Glutamatergic neuron (in vitro differentiated cells): Measurements from ENCODE around the gene BAG3. TPM values are rescaled to one million over a fixed set of nuclear protein-coding genes. Genes with fewer than 3 reads are reported as not detected.

ENCODE experiments used
- DNase-seq: peaks from one replicate; pipeline ENCODE4 v3.0.0; 2022
- H3K27ac Mint-ChIP-seq: one replicate; pipeline ENCODE4 v1.8.0; 2020; ENCODE audit warnings: mild to moderate bottlenecking, mixed read lengths, inconsistent platforms; ENCODE audit not compliant: unreplicated experiment
- H3K27me3 Mint-ChIP-seq: one replicate; pipeline ENCODE4 v1.8.0; 2020; ENCODE audit warnings: mild to moderate bottlenecking, moderate library complexity, mixed read lengths, inconsistent platforms; ENCODE audit not compliant: unreplicated experiment
- H3K36me3 Mint-ChIP-seq: one replicate; pipeline ENCODE4 v1.8.0; 2020; ENCODE audit warnings: mild to moderate bottlenecking, mixed read lengths, inconsistent platforms; ENCODE audit not compliant: unreplicated experiment
- H3K4me1 Mint-ChIP-seq: one replicate; pipeline ENCODE4 v1.8.0; 2020; ENCODE audit warnings: mild to moderate bottlenecking, low read depth, mixed read lengths, inconsistent platforms; ENCODE audit not compliant: unreplicated experiment
- H3K4me3 Mint-ChIP-seq: one replicate; pipeline ENCODE4 v1.8.0; 2020; ENCODE audit warnings: mild to moderate bottlenecking, mixed read lengths, inconsistent platforms; ENCODE audit not compliant: unreplicated experiment
- H3K9me3 Mint-ChIP-seq: one replicate; pipeline ENCODE4 v1.8.0; 2020; ENCODE audit warnings: mild to moderate bottlenecking, moderate library complexity, mixed read lengths, inconsistent platforms; ENCODE audit not compliant: unreplicated experiment
- total RNA-seq: library from RNA; stranded (reverse); fragmentation: NEBNext Ultra II Directional; extraction: Animal tissue kit (Norgen Biotek cat#: 25700); gene quantifications from one replicate; pipeline ENCODE4 v1.2.1, GENCODE V29; 2021; ENCODE audit not compliant: unreplicated experiment
- TF ChIP-seq, protein P1 (sequence below): fragments of 200-600 bp; sonication (generic); IDR thresholded peaks from one replicate; pipeline ENCODE4 v1.5.0; 2021; ENCODE audit not compliant: partially characterized antibody, unreplicated experiment

Gene BAG3
- total RNA-seq, 1 donor from 2014 or later, result 15.7 TPM

DNA sequence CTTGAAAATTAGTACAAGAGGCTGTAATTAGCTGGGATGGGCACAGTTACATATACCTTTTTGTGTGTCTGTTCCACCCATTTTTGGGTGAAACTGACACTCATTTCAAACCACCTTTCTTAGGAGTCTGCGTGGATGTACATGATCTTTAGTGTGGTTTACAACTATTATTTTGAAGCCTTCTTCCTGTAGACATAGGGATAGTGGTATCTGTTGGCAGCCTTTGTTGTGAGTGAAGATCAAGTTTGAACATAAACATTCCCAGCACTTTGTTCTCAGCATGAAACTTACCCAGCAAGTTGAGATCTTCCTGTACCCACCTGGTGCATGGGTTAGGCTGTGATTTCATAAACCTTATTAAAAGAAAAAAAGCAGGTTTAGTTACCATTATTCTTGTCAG, 2.0 kb downstream of the BAG3 start:
- H3K4me1 Mint-ChIP-seq, result peaks cover 28% of the 10 kb centered on the region
- peaks cover 4% of the 10 kb centered on the region for H3K36me3 Mint-ChIP-seq
- TF ChIP-seq, protein P1, sequence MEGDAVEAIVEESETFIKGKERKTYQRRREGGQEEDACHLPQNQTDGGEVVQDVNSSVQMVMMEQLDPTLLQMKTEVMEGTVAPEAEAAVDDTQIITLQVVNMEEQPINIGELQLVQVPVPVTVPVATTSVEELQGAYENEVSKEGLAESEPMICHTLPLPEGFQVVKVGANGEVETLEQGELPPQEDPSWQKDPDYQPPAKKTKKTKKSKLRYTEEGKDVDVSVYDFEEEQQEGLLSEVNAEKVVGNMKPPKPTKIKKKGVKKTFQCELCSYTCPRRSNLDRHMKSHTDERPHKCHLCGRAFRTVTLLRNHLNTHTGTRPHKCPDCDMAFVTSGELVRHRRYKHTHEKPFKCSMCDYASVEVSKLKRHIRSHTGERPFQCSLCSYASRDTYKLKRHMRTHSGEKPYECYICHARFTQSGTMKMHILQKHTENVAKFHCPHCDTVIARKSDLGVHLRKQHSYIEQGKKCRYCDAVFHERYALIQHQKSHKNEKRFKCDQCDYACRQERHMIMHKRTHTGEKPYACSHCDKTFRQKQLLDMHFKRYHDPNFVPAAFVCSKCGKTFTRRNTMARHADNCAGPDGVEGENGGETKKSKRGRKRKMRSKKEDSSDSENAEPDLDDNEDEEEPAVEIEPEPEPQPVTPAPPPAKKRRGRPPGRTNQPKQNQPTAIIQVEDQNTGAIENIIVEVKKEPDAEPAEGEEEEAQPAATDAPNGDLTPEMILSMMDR, result no peak
- no peaks in the 10 kb centered on the region for H3K27me3 Mint-ChIP-seq
- no peak overlapping the region for H3K27ac Mint-ChIP-seq
- H3K4me3 Mint-ChIP-seq, result peak overlapping the region; percentile 84
- peaks cover 2% of the 10 kb centered on the region for H3K9me3 Mint-ChIP-seq
- DNase-seq, result no peak

DNA sequence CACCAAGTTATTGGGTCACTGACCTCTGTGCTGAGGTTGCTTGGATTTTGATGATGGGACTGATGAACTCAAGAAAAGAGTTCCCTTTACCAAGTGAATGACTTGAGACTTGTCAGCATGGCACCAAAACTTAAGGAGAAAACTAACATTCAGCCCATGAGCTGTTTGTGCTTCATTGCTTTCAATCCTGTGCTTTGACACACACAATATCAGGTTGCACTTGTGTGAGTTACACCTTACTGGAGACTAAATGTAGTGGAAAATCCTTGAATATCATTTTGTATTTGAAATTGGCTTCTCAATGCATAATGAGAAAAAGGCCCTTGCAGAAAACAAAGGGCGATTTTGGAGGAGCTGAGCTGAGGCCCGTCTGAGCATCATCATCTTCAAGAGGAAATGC, 2.7 kb downstream of the BAG3 start:
- Mint-ChIP-seq H3K4me3 (no peak overlapping the region), H3K9me3 (peaks cover 2% of the 10 kb centered on the region), H3K27me3 (no peaks in the 10 kb centered on the region), H3K4me1 (peaks cover 33% of the 10 kb centered on the region), H3K36me3 (peaks cover 4% of the 10 kb centered on the region), H3K27ac (no peak overlapping the region)
- TF ChIP-seq, protein P1, result no peak
- DNase-seq, result no peak

DNA sequence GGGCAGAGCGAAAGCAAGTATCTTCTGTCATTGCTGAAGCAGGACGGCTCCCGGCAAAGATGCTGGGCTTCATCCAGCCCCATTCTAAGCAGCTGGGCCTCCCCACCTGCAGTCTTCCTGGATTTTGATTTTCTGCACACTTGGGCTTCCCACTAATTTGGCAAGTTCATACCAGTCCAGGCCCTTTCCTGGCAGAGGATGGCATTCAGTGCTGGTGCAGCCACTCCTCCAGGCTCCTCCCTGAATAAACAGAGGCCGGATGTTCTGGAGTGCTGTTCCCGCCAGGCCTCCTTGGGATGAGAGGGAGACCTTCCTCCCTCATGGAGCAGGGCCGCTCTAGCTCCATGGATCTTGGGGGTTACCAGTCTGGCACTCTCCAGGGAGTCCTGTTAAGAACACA, 3.4 kb downstream of the BAG3 start:
- Mint-ChIP-seq H3K27ac (no peak overlapping the region), H3K27me3 (no peaks in the 10 kb centered on the region), H3K4me1 (peaks cover 36% of the 10 kb centered on the region), H3K4me3 (no peak overlapping the region), H3K36me3 (peaks cover 2% of the 10 kb centered on the region), H3K9me3 (peaks cover 2% of the 10 kb centered on the region)
- TF ChIP-seq, protein P1, result no peak
- DNase-seq, result no peak

DNA sequence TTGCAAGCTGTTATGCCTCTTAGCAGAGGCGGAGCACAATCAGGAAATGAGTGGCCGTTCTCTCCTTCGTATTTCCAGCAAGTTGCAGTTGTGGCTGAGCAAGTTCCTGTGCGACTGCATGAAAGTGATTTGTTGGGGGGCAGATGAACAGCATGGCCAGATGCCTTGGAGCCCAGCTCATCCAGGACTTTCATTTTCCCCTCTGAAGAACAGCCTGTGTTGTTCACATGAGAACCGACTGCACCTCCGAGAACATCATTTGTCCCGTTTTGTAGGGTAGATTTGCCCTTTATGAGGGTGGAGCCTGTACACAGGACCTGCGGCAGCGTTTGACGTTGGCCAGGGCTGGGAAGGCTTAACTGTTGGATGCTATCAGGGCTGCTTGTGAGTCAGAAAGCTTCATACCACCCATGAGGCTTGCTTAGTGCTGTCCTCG, 4.4 kb downstream of the BAG3 start:
- Mint-ChIP-seq H3K36me3 (no peaks in the 10 kb centered on the region), H3K4me3 (peak overlapping the region; percentile 17), H3K9me3 (no peaks in the 10 kb centered on the region), H3K4me1 (peaks cover 36% of the 10 kb centered on the region), H3K27me3 (no peaks in the 10 kb centered on the region), H3K27ac (no peak overlapping the region)
- DNase-seq, result no peak
- TF ChIP-seq, protein P1, result no peak

DNA sequence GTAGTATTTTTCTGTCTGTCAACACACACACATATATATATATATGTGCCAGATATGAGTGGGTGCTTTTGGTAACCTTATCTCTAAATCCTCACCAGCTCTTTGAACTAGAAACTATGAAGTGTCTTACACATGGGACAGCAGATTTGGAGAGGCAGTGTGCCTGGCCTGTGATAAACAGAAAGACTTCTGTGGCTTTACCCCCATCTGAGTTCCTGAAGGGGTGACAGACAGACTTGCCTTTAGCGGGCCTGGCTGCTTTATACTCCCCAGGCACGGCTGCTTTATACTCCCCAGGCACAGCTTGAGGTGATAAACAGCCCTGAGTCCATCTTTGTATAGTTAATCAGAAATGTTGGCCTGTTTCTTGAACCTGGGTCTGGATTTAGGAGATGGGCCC, 5.6 kb downstream of the BAG3 start:
- no peak overlapping the region for H3K27ac Mint-ChIP-seq
- H3K9me3 Mint-ChIP-seq, result no peaks in the 10 kb centered on the region
- H3K4me1 Mint-ChIP-seq, result peaks cover 36% of the 10 kb centered on the region
- no peaks in the 10 kb centered on the region for H3K27me3 Mint-ChIP-seq
- TF ChIP-seq, protein P1, result no peak
- H3K36me3 Mint-ChIP-seq, result no peaks in the 10 kb centered on the region
- no peak overlapping the region for H3K4me3 Mint-ChIP-seq
- DNase-seq, result no peak
